SH-SY5Y (cell line): ENCODE results near the gene FFAR3.

Experiments
- GATA2 ChIP-seq: IDR thresholded peaks from 2 replicates; pipeline ENCODE4 v1.6.1; 2011; ENCODE audit warnings: mild to moderate bottlenecking, low read depth, low read length
- GATA3 ChIP-seq: IDR thresholded peaks from 2 replicates; pipeline ENCODE4 v1.6.1; 2011; ENCODE audit warnings: low read depth, mild to moderate bottlenecking, low read length, moderate library complexity

- TF ChIP-seq GATA3 (no peak), GATA2 (no peak)
Observed at GRCh38 chr19:35400773-35401100, 42.5 kb downstream of the FFAR3 start.
